HG03442 (cell line): ENCODE data around the gene INTU.
"Not testable (repeated sequence)": the region's sequence is repeated elsewhere in the genome, so short reads cannot be mapped to it uniquely, and the experiment has no call there.

Source experiments
- ATAC-seq: cut with Tn5 transposase; IDR thresholded peaks from one replicate; pipeline ENCODE4 v1.9.1; 2021; ENCODE audit warnings: mild to moderate bottlenecking, moderate library complexity; ENCODE audit not compliant: unreplicated experiment

Gene INTU

GRCh38 chr4:127632420-127633403 is at the start of gene INTU:
Gene INTU, plus strand, starts transcription at chr4:127632957. Its CDS starts 78 bp downstream, at chr4:127633035.
- peak; percentile 93 for ATAC-seq

- not testable (repeated sequence) for ATAC-seq
These were observed 46.3 kb upstream of the INTU start for GRCh38 chr4:127586496-127586895.

DNA sequence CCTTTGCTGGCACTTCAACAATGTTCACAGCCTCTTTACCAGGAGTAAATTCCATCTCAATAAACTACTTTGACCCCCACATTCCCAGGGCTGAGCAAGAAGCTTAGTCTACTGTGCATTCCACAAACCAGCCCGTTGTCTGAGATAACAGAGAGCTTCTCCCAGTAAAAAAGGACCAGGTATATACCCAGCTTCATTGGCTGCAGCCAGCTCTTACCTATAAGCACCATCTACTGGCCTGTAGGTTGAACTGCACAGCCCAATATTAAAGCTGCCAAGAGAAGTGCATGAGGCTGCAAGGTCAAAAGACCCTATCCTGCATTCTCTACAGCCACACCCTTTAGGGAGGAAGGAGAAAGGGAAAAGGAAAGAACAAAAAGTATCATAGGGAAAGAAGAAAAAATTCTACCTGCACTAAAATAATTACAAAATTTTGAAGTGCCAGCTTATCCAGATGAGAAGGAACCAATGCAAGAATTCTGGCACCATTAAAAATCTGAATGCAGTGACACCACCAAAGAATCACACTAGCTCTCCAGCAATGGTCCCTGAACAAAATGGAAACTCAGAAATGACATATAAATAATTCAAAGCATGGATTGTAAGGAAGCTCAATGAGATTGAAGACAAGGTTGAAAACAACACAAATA is 45.7 kb upstream of the INTU start:
- ATAC-seq: peak; percentile 100

GRCh38 chr4:127589153-127589552 is 43.6 kb upstream of the INTU start:
- ATAC-seq: not testable (repeated sequence)

DNA sequence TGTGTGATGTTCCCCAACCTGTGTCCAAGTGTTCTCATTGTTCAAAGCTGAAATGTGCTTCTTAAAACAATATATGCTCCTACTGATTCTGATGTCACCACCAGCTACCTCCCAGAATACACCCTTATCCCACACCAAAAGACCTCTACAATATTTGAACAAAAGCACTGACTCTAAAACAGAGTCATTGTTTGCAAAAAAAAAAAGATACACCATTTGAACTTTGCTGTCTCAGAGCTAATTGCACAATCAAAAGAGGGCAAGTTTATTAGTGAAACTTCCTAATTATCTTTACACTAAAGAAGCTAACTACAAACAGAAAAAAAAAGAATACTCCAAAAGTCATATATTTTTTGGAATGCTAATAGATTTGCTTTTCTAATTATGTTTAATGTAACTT is 34.1 kb upstream of the INTU start:
- ATAC-seq: no peak

GRCh38 chr4:127601029-127601428 is 31.7 kb upstream of the INTU start:
- no peak for ATAC-seq

GRCh38 chr4:127604949-127605709 is 27.6 kb upstream of the INTU start:
- ATAC-seq: no peak

DNA sequence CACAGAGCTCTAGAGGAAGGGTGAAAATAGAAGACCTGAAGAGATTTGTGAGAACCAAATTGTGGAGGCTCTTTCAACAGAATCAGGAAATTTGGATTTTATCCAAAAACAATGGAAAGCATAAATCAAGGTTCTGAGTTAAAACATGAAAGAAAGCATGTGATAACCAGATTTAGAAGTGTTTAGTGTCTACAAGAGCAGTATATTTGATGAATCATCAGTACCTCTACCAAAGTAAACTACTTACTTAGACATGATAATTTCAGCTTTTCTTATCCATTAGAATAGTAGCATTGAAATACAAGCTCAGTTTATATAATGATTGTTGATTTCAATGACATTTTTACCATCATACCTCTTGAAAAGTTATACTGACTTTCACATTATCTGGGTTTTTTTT is 25.9 kb upstream of the INTU start:
- no peak for ATAC-seq

DNA sequence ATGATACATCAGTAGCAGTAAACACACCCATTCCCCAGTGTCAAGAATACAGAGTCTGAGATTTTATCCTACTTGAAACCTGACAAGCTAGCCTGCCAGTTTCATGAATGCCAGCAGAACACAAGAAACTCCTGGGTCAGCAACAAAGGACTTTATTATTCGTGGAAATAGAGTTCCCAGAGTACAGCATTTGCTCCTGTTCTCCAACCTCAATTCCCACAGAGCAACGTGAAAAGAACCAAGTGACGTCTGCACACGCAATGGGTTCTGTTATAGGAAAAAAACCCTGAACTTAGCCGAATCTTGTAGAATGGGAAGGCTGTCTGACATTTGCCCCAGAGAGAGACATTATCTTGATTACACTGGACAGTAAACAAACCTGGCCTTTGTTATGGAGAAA is 23.3 kb upstream of the INTU start:
- ATAC-seq: no peak

- ATAC-seq: no peak
These were observed 22.3 kb upstream of the INTU start for GRCh38 chr4:127610488-127610887.

DNA sequence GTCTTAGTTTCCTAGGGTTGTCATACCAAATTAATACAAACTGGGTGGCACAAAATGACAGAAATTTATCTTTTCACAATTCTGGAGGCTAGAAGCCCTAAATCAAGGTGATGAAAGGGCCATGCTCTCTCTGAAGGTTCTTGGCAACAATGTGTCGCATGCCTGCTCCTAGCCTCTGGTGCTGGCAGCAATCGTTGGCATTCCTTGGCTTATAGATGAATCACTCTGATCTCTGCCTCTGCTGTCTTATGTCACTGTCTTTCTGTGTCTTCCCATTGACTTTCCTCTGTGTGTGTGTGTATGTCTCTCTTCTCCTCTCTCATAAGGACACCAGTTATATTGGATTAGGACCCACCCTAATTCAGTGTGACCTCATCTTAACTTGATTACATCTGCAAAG is 15.9 kb upstream of the INTU start:
- ATAC-seq: no peak

- no peak for ATAC-seq
These were observed 14.3 kb upstream of the INTU start for GRCh38 chr4:127618427-127618826.

- no peak for ATAC-seq
These were observed 10.2 kb upstream of the INTU start for GRCh38 chr4:127622621-127622920.

- ATAC-seq: no peak
These were observed 9.6 kb upstream of the INTU start for GRCh38 chr4:127622921-127623796.

DNA sequence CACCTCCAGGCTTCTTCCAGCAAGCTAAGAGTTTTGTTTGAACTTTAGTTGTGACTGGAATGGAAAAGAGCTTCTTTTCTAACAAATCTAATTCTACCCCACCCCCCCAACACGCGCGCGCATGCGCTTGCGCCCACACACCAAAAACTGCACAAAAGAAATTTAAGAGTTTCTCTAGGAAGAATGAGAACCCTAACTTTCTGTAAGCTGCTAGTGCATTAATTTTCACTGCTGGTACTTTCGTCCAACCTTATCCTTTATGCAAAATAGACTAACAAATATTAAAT is 9.0 kb upstream of the INTU start:
- no peak for ATAC-seq

GRCh38 chr4:127624173-127624572 is 8.6 kb upstream of the INTU start:
- no peak for ATAC-seq

GRCh38 chr4:127629371-127629770 is 3.4 kb upstream of the INTU start:
- no peak for ATAC-seq

DNA sequence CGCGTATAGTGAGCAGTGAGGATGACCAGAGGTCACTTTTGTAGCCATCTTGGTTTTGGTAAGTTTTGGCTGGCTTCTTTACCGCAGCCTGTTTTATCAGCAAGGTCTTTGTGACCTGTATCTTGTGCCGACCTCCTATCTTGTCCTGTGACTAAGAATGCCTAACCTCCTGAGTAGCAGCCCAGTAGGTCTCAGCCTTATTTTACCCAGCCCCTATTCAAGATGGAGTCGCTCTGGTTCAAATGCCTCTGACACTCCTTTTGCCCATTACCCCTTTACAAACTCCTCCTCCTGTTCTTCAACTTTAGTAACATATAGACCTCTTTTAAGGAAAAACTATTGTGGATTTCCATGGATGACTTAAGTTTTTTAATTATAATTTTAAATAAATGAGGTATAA is 2.6 kb upstream of the INTU start:
- ATAC-seq: no peak

GRCh38 chr4:127631420-127631819 is 1.3 kb upstream of the INTU start:
- ATAC-seq: no peak

- ATAC-seq: no peak
These were observed 1.4 kb downstream of the INTU start for GRCh38 chr4:127634181-127634580.

DNA sequence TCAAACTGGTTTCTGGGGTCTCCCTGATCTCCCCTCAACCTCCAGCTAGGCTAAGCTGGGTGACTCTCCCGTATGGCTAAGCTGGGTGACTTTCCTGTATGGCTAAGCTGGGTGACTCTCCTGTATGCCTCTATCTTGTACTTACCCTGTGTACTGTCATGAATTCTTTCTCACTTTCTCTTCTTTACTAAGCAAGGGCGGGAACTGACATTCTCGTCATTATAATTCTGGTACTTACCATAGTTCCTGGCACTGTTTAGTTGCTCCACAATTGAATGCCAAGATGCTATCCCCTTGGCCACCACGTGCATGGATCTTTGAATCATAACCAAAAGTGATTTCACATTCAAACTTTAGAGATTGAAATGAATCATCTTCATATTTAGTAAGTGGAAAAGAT is 8.8 kb downstream of the INTU start:
- ATAC-seq: no peak
